HUDEP-2 (cell line): ENCODE results near the gene POLR1D.

Experiments used
- DNase-seq, 76 experiments: peaks; one replicate each; lab custom pipeline; 2025; ENCODE audit not compliant: unreplicated experiment in 76 of 76; lab: John Stamatoyannopoulos, UW

The POLR1D gene

GRCh38 chr13:27670861-27671260, 49.2 kb downstream of the POLR1D start:
- no peak for DNase-seq

GRCh38 chr13:27672025-27672424, 50.3 kb downstream of the POLR1D start:
- DNase-seq: no peak
